NOMO-1 treated with DMSO at 0.1 percent for 48 hours (cell line): ENCODE data around the gene GH1.
A peak's percentile ranks its signal among the peaks of the same experiment; 100 is the strongest.
"Not testable (repeated sequence)": the region's sequence is repeated elsewhere in the genome, so short reads cannot be mapped to it uniquely, and the experiment has no call there.

Source experiments
- DNase-seq: peaks from one replicate; lab custom pipeline; 2025; ENCODE audit not compliant: unreplicated experiment; lab: John Stamatoyannopoulos, UW

Gene GH1

DNA sequence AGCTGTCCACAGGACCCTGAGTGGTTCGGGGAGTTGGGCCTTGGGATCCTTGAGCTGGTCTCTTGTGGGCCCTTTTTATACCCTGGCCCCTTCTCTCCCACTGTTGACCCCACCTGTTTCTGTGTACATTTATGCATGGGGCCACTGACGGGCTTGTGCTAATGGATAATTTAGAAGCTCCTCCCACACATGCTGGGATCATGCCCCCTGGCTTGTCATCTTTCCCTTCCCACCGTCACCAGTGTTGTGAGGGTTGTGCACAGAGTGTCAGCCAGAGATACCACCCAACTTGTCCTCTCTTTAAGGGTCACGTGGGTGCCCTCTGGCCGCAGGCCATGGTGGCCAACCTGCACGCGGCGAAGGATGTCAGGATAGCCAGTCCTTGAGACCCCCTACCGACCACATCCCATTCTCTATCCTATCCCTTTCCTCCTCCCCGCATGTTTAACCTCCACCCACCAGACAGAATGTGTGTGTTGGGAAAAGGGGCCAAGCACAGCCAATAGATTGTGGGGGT lies at the start of gene GH1:
TSS of gene GH1 (minus strand) at position 51 of the 517 bp plus-strand sequence. CDS start 63 bp downstream, outside the sequence.
- not testable (repeated sequence) for DNase-seq

- DNase-seq = no peak
Measured at GRCh38 chr17:63967953-63968352, 49.3 kb upstream of the GH1 start.

- no peak for DNase-seq
Measured at GRCh38 chr17:63966646-63967264, 48.1 kb upstream of the GH1 start.

DNA sequence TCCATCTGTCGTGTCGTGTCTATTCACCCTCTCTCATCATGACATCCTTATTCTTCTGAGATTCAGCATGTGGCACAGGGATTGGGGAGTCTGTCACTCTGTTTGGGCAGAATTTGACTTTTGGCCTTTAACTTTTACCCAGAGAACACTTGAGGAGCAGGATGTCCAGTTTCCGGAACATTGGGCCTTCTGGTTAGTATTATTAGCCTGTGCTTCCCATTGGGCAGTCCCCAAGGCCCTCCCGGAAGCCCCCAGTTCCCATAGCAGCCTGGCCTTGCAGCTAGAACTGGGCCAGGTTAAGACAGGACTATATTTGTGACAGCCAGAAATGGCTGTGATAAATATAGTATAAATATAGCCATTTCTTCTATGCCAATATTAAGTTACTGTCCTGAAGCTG lies 44.5 kb upstream of the GH1 start:
- DNase-seq = no peak

DNA sequence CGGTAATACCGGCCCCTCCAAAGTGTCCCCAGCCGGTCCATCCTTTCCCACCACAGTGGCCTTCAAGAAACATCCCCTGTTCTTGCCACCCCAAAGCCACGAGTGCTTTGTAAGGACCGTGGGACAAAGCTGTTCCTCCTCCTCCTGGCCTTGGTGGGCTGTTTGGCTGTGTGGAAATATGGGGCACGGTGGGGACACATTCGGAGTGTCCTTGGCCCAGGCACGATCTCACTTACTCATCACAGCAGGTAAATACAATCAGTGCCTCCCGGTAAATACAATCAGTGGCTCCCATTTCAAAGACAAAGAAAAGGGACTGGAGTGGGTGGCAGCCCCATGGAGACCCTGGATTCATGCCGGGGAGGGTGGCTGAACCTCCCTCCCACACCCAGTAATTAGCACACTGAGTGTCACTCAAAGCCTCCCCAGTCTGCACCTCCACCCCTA lies 43.7 kb upstream of the GH1 start:
- no peak for DNase-seq

DNA sequence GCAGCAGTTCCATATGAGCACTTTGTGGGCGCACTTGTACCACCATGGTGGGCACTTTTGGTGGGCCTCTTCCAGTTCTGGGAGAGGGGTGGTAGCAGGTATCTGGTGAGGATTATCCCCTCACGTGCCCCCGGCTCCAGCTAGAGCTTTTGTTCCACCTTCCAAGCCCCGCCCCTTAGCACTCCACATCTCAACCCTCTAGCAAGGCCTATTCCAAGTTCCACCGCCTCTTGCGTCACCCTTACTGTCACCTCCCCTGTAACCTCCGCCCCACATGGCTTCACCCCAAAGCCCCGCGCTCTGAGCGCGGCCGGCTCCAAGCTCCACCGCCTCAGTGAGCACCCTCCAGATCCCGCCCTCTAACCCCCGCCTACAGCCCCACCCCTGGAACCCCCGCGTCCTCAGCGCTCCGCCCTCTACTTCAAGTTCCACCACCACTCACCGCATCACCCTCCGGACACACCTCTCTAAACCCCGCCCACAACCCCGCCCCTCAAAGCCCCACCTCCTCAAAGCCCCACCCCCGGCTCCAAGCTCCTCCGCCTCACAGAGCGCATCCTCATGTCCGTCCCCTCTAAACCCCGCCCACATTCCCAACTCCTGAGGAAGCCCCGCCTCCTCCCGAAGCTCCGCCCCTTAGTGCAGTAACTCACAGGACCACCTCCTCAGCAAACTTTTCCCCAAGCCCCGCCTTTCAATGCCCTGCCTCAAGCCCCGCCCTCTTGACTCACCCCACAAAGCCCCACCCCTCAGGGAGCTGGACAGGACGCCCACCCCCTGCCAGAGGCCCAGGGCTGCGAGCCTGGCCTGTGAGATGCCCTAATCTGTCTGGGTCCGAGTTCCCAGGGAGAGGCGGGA lies 42.9 kb upstream of the GH1 start:
- DNase-seq = peak; percentile 62

DNA sequence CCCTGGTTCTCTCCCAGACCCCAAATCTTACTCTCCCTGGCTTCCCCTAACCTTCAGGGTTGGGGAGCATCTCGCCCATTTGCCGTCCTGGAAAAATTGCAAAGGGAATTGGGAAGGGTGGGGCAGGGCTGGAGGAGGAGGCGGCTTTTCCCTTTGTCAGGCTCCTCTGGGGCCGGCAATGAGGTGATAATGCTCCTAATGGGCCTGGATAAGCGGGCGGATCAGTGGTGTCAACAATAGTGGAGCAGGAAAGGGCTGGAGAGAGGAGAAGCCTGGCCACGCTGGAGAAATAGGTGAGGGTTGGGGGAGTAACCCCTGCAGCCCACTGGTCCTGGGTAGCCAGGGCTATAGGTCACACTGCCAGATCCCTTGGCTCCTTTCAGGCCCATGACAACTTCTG lies 41.8 kb upstream of the GH1 start:
- DNase-seq = no peak

GRCh38 chr17:63960006-63960405 lies 41.4 kb upstream of the GH1 start:
- no peak for DNase-seq

DNA sequence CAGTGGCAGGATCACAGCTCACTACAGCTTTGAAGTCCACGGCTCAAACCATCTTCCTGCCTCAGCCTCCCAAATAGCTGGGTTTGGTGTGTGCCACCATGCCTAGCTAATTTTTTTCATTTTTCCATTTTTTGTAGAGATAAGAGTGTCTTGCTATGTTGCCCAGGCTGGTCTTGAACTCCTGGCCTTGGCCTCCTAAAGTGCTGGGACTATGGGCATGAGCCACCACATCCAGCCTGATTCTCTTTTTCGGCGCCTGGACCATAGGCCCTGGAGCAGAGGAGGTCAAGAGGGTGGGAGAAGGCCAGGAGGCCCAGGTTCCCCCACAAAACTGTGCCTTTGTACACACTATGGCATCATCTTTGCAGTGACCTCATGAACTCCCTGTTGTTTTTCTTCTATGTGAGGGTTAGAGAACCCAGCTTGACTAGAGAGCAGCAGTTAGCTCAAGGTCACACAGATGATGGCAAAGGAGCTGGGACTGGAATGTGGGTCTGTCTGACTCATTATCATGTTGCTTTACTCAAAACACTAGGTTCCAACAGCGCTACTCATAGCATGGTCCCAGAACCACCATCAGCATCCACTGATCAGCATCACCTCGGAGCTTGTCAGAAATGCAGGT lies 37.8 kb upstream of the GH1 start:
- DNase-seq = no peak

DNA sequence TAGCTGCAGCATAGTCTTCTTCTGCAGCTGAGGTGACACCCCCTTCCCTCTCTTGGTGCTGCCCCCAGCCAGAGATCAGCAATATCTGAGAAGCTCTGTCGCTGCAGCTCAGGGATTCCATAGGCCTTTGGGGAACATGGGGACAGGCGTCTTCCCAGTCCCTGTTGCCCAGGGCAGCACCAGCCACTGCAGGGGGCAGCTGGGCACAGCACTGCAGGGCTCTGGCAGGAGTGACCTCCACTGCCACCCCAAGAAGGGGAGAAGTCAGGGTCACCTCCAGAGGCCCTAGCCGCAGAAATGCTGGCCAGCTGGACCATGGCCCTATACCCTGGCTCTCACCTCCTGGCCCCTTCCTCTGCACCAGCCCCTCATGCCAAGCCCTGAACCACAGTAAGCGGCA lies 37.2 kb upstream of the GH1 start:
- no peak for DNase-seq

GRCh38 chr17:63955232-63955631 lies 36.6 kb upstream of the GH1 start:
- DNase-seq = no peak

DNA sequence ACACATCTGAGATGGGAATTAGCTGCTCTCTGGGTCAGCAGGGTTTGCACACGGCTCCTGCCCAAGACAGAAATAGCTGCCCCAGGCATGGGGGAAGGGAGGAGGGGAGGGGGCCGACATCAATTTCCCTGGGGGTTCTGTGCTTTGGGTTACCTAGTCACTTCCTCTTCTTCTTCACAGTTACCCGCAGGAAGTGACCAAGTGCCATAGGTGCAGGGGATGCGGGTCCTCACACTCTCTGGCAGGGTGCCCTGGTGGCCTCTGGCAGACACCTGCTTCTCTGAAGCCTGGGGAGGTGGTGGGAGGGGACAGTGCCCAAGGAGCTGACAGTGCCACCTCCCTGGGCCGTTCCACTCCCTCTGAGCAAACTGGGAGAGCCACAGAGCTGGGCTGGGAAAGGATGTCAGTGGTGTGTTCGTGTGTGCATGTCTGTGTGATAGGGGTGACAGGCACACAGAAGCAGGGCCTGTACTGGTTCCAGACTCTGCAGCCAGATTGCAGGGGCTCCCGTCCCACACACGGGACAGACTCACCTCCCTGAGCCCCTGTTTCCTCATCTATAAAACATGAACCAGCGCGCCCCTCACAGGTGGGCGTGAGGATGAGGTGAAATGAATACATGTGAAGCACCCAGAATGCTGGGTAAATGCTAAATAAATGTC lies 35.9 kb upstream of the GH1 start:
- DNase-seq = no peak

DNA sequence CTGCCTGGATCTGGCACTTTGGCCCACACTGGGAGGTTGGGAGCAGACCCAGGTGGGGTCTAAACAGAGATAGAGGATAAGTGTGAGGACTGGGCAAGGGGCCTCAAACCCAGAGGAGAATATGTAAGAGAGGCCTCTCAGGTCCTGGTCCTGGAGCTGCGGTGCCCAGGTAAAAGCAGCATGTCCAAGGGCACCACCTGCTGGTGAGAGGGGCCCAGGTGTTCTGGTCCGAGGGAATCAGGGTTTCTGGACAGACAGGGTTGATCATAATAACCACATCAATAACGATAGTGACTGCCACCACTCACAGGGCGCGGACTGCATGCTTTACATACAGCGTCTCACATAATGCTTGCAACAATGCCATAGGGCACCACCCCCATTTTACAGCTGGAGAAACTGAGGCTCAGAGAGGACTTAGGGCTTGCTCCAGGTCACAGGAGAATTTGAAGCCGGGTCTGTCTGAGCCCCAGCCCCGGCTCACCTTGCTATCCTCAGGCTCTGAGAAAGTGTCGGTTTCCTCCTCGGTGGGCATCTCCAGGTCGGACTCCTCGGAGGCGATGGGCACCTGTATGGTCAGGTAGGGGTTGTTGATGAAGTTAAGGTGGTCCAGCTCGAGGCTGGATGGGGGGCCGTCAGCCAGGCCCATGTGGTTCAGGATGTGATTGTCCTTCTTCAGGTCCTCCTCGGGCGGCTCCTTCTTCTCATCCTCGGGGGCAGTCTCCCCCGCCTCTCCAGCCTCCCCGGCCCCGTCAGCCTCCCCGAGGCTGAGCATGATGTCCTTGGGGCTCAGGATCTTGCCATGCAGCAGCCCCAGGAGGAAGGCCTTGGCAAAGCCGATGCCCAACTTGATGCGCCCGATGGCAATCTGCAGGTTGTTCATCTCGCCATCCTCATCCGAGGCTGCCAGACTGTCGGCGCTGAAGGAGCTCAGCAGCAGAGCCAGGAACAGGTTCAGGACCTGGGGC lies 32.6 kb upstream of the GH1 start:
- no peak for DNase-seq

DNA sequence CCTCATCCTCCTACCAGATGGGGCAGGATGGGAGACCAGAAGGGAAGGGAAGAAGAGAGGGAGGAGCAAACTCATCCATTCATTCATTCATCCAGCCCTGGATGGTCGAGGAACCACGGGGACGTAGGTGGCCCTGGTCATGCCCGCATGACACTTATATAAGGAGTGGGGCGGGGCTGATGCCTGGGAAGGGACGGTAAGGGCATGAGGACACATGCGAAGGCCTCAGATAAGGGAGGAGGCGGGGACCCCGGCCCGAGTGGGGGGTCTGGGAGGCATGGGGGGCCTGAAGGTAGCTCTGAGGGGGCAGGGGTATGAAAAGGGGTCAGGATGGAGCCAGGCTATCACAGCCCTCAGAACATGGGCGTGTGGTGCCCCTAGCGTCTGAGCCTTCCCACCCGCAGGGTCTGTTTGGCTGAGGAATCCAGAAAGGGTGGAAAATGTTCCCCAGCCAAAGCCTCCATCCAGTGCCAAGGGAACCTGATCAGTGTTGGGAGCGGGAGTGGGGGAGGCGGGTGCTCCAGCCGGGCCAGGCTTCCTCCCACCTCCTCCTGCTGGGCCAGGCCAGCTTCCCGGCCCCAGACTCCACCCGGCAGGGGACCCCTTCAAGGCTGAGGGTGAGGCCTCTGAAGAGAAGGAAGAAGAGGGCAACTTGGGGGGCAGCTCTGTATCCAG lies 31.1 kb upstream of the GH1 start:
- DNase-seq = no peak

GRCh38 chr17:63948521-63948920 lies 29.9 kb upstream of the GH1 start:
- no peak for DNase-seq

DNA sequence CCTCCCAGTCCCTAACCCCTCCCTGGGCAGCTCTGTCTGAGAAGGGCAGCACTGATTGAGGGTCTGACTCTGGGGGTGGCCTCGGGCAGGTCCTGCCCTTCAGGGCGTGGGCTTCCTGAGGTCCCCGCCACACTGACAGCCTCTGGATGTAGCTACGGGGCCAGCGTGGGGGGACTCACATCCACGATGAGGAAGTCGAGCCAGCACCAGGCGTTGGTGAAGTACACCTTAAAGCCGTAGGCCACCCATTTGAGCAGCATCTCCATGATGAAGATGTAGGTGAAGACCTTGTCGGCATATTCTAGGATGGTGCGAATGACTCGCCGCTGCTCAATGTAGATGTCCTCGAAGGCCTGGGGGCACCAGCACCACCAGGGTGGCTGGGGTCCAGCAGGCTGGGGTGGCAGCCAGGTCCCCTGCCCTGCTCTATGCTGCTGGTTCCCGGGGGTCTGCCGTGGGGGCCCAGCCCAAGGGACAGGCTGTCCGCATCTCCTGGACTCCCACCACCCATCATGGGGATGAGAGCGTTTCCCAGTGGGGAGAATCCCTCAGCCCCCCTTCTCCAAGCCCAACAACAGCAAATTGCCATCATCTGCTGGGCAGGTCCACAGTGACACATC lies 29.2 kb upstream of the GH1 start:
- no peak for DNase-seq

DNA sequence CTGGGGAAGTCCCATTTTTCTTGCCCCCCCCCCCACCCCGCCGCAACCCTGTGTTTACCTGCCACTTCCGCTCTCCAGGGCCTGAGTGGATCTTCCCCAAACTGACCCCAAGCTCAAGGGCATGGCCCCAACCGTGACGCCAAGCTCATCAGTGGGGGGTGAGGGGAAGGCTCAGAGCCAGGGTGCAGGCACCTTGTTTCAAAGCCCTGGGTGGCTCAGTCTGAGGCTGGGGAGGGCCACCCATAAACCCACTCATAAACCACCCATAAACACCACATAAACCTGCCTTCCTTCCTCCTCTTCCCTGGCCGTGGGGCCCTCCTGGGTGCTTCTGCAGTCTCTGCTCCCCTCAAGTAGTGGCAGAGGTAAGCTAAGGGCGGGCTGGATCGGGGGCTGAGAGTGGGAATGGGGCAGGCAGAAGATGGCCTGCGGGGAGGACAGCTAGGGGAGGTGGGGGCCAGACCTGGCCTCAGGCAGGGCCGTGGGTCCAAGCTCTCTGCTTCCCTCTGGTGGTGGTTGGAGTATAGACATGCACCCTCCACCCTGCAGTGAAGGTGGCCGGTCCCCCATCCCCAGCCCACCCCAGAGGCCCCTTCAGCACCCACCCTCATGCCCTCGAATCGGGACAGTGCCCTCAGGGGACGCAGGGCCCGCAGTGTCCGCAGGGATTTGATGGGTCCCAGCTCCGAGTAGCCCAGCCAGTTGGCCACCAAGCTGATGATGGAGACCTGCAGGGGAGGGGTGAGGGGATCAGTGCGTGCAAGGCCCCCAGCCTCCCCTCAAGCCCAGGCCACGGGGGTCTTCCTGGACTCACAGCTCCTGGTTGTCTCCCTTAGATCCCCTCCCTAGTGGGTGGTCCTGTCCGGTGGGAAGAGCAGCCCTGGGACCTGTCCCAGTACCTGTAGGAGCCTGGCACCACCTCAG lies 28.1 kb upstream of the GH1 start:
- peak; percentile 63 for DNase-seq

- DNase-seq = no peak
Measured at GRCh38 chr17:63945784-63946439, 27.3 kb upstream of the GH1 start.
